CMK (cell line): ENCODE measurements around the gene LIPC.

Experiments used
- DNase-seq: peaks from one replicate; pipeline ENCODE4 v3.0.0-alpha.2; 2010; ENCODE audit warnings: low read depth

The LIPC gene

GRCh38 chr15:58458076-58458475 is 26.3 kb downstream of the LIPC start:
- no peak for DNase-seq

- no peak for DNase-seq
These were observed 27.3 kb downstream of the LIPC start for GRCh38 chr15:58459045-58459444.

GRCh38 chr15:58459560-58459959 is 27.8 kb downstream of the LIPC start:
- DNase-seq: peak; percentile 61

- no peak for DNase-seq
These were observed 28.5 kb downstream of the LIPC start for GRCh38 chr15:58460116-58460790.

GRCh38 chr15:58460872-58461271 is 29.1 kb downstream of the LIPC start:
- DNase-seq: no peak

GRCh38 chr15:58462547-58462946 is 30.8 kb downstream of the LIPC start:
- no peak for DNase-seq

- no peak for DNase-seq
These were observed 31.3 kb downstream of the LIPC start for GRCh38 chr15:58462973-58463663.

GRCh38 chr15:58463815-58464650 is 32.2 kb downstream of the LIPC start:
- no peak for DNase-seq

GRCh38 chr15:58465070-58465469 is 33.3 kb downstream of the LIPC start:
- DNase-seq: no peak

- DNase-seq: no peak
These were observed 34.2 kb downstream of the LIPC start for GRCh38 chr15:58465866-58466517.

GRCh38 chr15:58466566-58466965 is 34.8 kb downstream of the LIPC start:
- no peak for DNase-seq

GRCh38 chr15:58467121-58467721 is 35.4 kb downstream of the LIPC start:
- no peak for DNase-seq

- no peak for DNase-seq
These were observed 36.1 kb downstream of the LIPC start for GRCh38 chr15:58467722-58468423.

- DNase-seq: no peak
These were observed 37.9 kb downstream of the LIPC start for GRCh38 chr15:58469432-58470353.

GRCh38 chr15:58471348-58471747 is 39.6 kb downstream of the LIPC start:
- no peak for DNase-seq

- DNase-seq: no peak
These were observed 40.4 kb downstream of the LIPC start for GRCh38 chr15:58472221-58472620.

- no peak for DNase-seq
These were observed 41.2 kb downstream of the LIPC start for GRCh38 chr15:58472821-58473581.

GRCh38 chr15:58473724-58474123 is 41.9 kb downstream of the LIPC start:
- no peak for DNase-seq

- DNase-seq: no peak
These were observed 43.0 kb downstream of the LIPC start for GRCh38 chr15:58474741-58475323.
